Uterus (tissue), 4 donors: Measurements from ENCODE around the gene HIC1. TPM values are rescaled to one million over a fixed set of nuclear protein-coding genes. Genes with fewer than 3 reads are reported as not detected.

ENCODE experiments used
- DNase-seq, 2 donors: peaks; one replicate each; pipeline ENCODE4 v3.0.0-alpha.2; 2019 to 2020
- H3K27ac ChIP-seq, 2 donors: fragments of 200-600 bp; sonication (generic); 1 replicate in 1 of 2; 2 replicates in 1 of 2; pipeline ENCODE4 v1.5.1; 2016 to 2018
- H3K27me3 ChIP-seq, 2 donors: fragments of 200-600 bp; sonication (generic); one replicate each; pipeline ENCODE4 v1.5.1; 2018 to 2019; ENCODE audit warnings: control low read depth in 1 of 2
- H3K36me3 ChIP-seq, 2 donors: fragments of 200-600 bp; sonication (generic); one replicate each; pipeline ENCODE4 v1.5.1; 2019; ENCODE audit warnings: control low read depth in 1 of 2
- H3K4me1 ChIP-seq, 2 donors: fragments of 200-600 bp; sonication (generic); one replicate each; pipeline ENCODE4 v1.5.1; 2018 to 2019; ENCODE audit warnings: control low read depth in 1 of 2
- H3K4me3 ChIP-seq, 2 donors: fragments of 200-600 bp; sonication (generic); 1 replicate in 1 of 2; 2 replicates in 1 of 2; pipeline ENCODE4 v1.5.1; 2018 to 2019; ENCODE audit warnings: mild to moderate bottlenecking in 1 of 2
- H3K9me3 ChIP-seq, 2 donors: fragments of 200-600 bp; sonication (generic); one replicate each; pipeline ENCODE4 v1.5.1; 2019; ENCODE audit warnings: control low read depth in 1 of 2
- POLR2A ChIP-seq, 2 donors: fragments of 450-650 bp; IDR thresholded peaks; one replicate each; pipeline ENCODE4 v1.6.1; 2016; ENCODE audit warnings: antibody characterized with exemption in 2 of 2, mild to moderate bottlenecking in 1 of 2, moderate library complexity in 1 of 2
- intact Hi-C: fragments of 100-400 bp; cut with DNase I; formaldehyde crosslinking; loops from one replicate; pipeline ENCODE4 v1.15.1; 2023; ENCODE audit warnings: low total_unique reads
- total RNA-seq, 4 donors: library from RNA; depleted of rRNA in 3 of 4; stranded (reverse); fragments of >200 nt in 3 of 4; gene quantifications; one replicate each; pipeline versions ENCODE4 v1.1.0 to v1.2.4, GENCODE V29; 2014 to 2023
- TF ChIP-seq, protein P1 (sequence below), 4 experiments: fragments of 200-600 bp in 2 of 4; fragments of 450-650 bp in 2 of 4; sonication (generic) in 2 of 4; IDR thresholded peaks; one replicate each; pipeline ENCODE4 v1.5.1; 2016 to 2019; ENCODE audit warnings: antibody characterized with exemption in 4 of 4, mild to moderate bottlenecking in 2 of 4, moderate library complexity in 1 of 4
- donor health status: DM: yes; HTN: yes; CAD: no.

Gene HIC1
- total RNA-seq, 4 donors from 2014 or later, result 21.8 to 86.9 (median 54.2) TPM

DNA sequence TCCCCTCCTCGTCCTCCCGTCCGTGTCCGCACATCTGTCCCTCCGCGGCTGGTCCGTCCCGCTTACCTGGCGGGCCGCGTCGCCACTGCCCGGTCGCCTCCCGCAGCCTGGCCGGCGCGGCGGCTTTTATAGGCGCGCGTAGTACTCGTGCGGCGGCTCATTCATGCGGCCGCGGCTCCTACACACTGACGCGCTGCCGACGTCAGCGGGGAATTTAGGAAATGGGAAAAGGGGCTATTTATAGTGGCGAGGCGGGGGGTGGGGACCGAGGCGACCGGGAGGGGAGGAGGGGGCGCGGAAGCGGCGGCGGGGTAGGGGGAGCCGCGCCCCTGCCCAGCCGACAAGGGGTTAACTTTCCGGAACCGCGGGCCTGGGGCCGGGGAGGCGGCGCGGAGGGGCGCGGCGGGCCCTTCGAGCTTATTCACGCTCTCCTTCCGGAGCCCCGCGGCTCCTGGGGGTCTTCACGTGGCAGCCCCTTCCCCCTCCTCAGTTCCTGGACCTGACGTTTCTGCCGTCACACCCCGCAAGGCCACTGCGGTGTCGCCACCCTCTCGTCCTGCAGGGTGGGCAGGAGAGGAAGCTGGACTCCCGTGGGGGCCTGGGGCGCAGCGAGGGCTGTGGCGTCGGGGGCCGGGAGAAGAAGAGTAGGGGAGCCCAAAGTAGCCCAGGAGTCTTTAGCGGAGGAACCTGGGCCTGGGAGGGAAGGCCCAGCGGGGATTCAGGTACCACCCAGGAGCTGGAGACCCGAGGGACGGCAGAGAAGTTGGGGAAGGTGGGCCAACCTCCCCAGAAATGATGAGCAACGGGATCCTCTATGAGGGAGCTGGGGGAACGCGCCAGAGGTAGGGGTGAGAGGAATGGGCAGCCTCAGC is 3.6 kb upstream of the HIC1 start:
- Histone ChIP-seq H3K9me3 (no peaks in the 10 kb centered on the region), H3K27ac (peak overlapping the region; percentile 44 to 70), H3K4me1 (peaks cover 7 to 16% of the 10 kb centered on the region in 2 donors), H3K27me3 (no peaks in the 10 kb centered on the region), H3K36me3 (no peaks in the 10 kb centered on the region), H3K4me3 (peak overlapping the region in 1 of 2 donors; percentile 63)
- TF ChIP-seq, protein P1, sequence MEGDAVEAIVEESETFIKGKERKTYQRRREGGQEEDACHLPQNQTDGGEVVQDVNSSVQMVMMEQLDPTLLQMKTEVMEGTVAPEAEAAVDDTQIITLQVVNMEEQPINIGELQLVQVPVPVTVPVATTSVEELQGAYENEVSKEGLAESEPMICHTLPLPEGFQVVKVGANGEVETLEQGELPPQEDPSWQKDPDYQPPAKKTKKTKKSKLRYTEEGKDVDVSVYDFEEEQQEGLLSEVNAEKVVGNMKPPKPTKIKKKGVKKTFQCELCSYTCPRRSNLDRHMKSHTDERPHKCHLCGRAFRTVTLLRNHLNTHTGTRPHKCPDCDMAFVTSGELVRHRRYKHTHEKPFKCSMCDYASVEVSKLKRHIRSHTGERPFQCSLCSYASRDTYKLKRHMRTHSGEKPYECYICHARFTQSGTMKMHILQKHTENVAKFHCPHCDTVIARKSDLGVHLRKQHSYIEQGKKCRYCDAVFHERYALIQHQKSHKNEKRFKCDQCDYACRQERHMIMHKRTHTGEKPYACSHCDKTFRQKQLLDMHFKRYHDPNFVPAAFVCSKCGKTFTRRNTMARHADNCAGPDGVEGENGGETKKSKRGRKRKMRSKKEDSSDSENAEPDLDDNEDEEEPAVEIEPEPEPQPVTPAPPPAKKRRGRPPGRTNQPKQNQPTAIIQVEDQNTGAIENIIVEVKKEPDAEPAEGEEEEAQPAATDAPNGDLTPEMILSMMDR (IDR thresholded peaks at IDR 0.05), result peak in 1 of 4 experiments; percentile 6
- no peak for TF ChIP-seq POLR2A (IDR thresholded peaks at IDR 0.05)
- peak in 1 of 2 donors; percentile 51 for DNase-seq
- intact Hi-C loops, result loop anchor here (10.0 kb wide), 1 partner anchor 124 kb away; no protein-coding TSS in a partner anchor

DNA sequence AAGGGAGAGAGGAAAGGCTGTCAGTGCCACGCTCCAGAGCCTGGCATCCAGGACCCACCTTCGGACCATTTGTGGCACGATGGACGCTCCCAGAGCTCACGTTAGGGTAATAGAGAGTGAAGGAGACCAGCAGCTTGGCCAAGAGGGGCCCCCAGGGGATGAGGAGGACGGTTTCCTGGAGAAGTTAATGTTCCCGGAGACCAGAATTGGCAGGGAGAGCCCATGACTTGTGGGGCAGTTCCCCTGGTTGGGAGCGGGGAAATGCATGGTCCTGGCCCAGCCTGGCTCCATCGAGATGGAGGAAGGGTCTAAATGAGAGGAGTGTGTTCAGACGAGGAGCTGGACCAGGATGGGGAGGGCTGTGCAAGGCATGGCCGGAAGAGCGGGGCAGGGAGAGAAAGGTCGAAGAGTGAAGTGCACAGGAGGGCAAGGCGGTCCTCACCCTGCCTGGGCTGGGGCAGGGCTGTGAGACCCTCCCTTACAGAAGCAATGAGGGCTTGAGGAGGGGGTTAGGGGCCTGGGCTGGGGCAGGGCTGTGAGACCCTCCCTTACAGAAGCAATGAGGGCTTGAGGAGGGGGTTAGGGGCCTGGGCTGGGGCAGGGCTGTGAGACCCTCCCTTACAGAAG is 2.9 kb upstream of the HIC1 start:
- intact Hi-C loops, result loop anchor here (10.0 kb wide), 1 partner anchor 123 kb away; no protein-coding TSS in a partner anchor
- DNase-seq, result no peak
- Histone ChIP-seq H3K27me3 (no peaks in the 10 kb centered on the region), H3K4me3 (no peak overlapping the region), H3K9me3 (no peaks in the 10 kb centered on the region), H3K27ac (peak overlapping the region in 1 of 2 donors; percentile 70), H3K4me1 (peaks cover 7 to 16% of the 10 kb centered on the region in 2 donors), H3K36me3 (no peaks in the 10 kb centered on the region)
- TF ChIP-seq, protein P1 (IDR thresholded peaks at IDR 0.05), result no peak
- no peak for TF ChIP-seq POLR2A (IDR thresholded peaks at IDR 0.05)

DNA sequence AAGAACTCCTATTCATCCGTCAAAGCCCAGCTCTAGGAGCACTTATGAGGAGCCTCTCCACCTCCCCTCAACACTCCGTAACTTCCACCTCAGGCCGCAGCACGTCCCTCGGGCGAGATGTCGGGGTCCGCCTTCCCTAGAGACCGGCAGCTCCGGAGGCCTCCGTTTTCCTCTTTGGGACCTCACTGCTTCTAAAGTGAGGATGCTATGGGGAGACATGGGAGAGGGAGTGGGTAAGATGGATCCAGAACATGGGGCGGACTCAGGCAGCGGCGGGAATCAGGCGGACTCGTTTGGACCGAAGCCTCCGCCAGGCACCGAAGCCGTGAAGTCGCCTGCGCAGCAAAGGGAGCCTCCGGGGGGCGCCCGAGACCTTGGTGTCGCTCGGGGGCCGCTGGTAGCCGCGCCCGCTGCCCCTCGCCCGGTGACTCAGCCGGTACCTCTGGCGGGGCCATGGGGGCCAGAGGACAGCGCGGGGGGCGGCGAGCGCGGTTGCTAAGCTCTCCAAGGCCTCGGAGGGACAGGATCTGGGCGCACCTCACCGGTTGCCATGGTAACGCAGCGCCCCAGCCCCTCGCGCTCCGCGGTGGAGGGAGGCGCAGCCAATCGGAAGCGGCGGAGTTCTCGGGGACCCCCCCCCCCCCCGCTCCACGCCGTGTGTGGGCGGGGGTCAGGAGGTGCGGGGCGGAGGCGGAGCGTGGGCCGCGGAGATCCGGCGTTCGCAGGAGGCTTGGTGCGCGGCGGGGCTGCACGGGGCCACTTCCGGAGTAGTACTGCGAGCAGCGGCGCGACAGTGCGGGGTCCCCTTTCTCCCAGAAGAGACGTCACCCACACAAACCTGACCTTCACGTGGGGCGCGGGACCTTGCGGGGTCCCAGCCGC is 1.3 kb upstream of the HIC1 start:
- no peaks in the 10 kb centered on the region for H3K9me3 ChIP-seq
- peak overlapping the region; percentile 94 to 99 for H3K27ac ChIP-seq
- no peaks in the 10 kb centered on the region for H3K36me3 ChIP-seq
- peaks cover 7 to 22% of the 10 kb centered on the region in 2 donors for H3K4me1 ChIP-seq
- peak overlapping the region; percentile 46 to 90 for H3K4me3 ChIP-seq
- H3K27me3 ChIP-seq, result no peaks in the 10 kb centered on the region
- TF ChIP-seq POLR2A (IDR thresholded peaks at IDR 0.05), result peak in 1 of 2 donors; percentile 32
- TF ChIP-seq, protein P1 (IDR thresholded peaks at IDR 0.05), result peak; percentile 75 to 88 (median 82)
- peak; percentile 88 for DNase-seq
- intact Hi-C loops, result loop anchor here (2.0 to 10.0 kb wide), 2 partner anchors 121 to 191 kb away; no protein-coding TSS in a partner anchor

DNA sequence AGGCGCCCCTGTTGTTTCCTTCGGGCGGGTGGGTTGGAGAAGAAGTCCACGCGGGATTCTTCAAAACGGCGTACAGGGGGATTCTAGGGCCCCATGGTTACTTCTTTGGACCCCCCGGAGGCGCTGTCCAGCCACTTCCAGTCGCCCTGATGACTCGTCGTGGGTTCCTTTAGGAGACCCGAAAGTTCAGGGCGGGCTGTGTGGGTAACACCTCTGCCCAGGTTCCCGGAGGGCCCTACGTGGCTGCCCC is 716 bp upstream of the HIC1 start:
- Histone ChIP-seq H3K4me1 (peaks cover 3 to 23% of the 10 kb centered on the region in 2 donors), H3K27me3 (no peaks in the 10 kb centered on the region), H3K27ac (peak overlapping the region; percentile 94 to 99), H3K36me3 (no peaks in the 10 kb centered on the region), H3K9me3 (no peaks in the 10 kb centered on the region), H3K4me3 (peak overlapping the region; percentile 46 to 90)
- TF ChIP-seq, protein P1 (IDR thresholded peaks at IDR 0.05), result no peak
- TF ChIP-seq POLR2A (IDR thresholded peaks at IDR 0.05), result no peak
- no peak for DNase-seq
- intact Hi-C loops, result loop anchor here (2.0 to 10.0 kb wide), 2 partner anchors 121 to 191 kb away; no protein-coding TSS in a partner anchor
